HEK293 (cell line): ENCODE results near the gene MRPS22.

Experiments
- CTCF ChIA-PET: fragments of 350-600 bp; formaldehyde crosslinking; extraction: SDS; loops from one replicate; lab custom pipeline; 2021; ENCODE audit warnings: antibody characterized with exemption; lab: Yijun Ruan, JAX
- POLR2A ChIA-PET: fragments of 300-600 bp; formaldehyde crosslinking; extraction: SDS; loops from one replicate; lab custom pipeline; 2020; ENCODE audit warnings: antibody characterized with exemption, inconsistent platforms; lab: Yijun Ruan, JAX
- H3K27ac ChIP-seq: fragments of 200-500 bp; sonication (Bioruptor generic); 2 replicates; pipeline ENCODE4 v1.5.1; 2014; ENCODE audit warnings: low read depth, low read length, control low read depth, inconsistent platforms; ENCODE audit errors: extremely low read depth
- H3K36me3 ChIP-seq, 2 experiments: fragments of 200-500 bp in 1 of 2; sonication (Bioruptor generic) in 1 of 2; 1 replicate in 1 of 2; 2 replicates in 1 of 2; pipeline ENCODE4 v1.5.1; 2014 to 2017; ENCODE audit warnings: inconsistent platforms in 2 of 2, low read length in 2 of 2; ENCODE audit not compliant: control insufficient read depth in 2 of 2, insufficient read depth in 1 of 2
- H3K4me1 ChIP-seq: fragments of 200-500 bp; sonication (Bioruptor generic); 2 replicates; pipeline ENCODE4 v1.5.1; 2014; ENCODE audit warnings: mild to moderate bottlenecking, low read length, inconsistent platforms; ENCODE audit not compliant: control insufficient read depth, insufficient read depth
- H3K4me3 ChIP-seq: 2 replicates; pipeline ENCODE4 v1.5.1; 2011; ENCODE audit warnings: low read depth, mild to moderate bottlenecking, control low read depth, low read length, moderate library complexity
- H3K9me3 ChIP-seq: fragments of 200-500 bp; sonication (Bioruptor generic); 2 replicates; pipeline ENCODE4 v1.5.1; 2014; ENCODE audit warnings: low read depth, low read length, inconsistent platforms; ENCODE audit not compliant: control insufficient read depth, insufficient read depth
- ATF2 ChIP-seq: fragments of 450-650 bp; formaldehyde crosslinking; IDR thresholded peaks from 2 replicates; pipeline ENCODE4 v1.5.1; 2016; ENCODE audit warnings: missing biosample characterization, missing genetic modification characterization, low read depth
- GFI1B ChIP-seq: fragments of 450-650 bp; formaldehyde crosslinking; IDR thresholded peaks from 2 replicates; pipeline ENCODE4 v1.5.1; 2016; ENCODE audit warnings: missing biosample characterization, missing genetic modification characterization
- KLF1 ChIP-seq: fragments of 450-650 bp; formaldehyde crosslinking; IDR thresholded peaks from 2 replicates; pipeline ENCODE4 v1.5.1; 2016; ENCODE audit warnings: missing biosample characterization, missing genetic modification characterization
- KLF16 ChIP-seq: fragments of 450-650 bp; formaldehyde crosslinking; IDR thresholded peaks from 2 replicates; pipeline ENCODE4 v1.5.1; 2017; ENCODE audit warnings: missing biosample characterization, missing genetic modification characterization
- SALL2 ChIP-seq: fragments of 450-650 bp; formaldehyde crosslinking; IDR thresholded peaks from 2 replicates; pipeline ENCODE4 v1.5.0; 2017; ENCODE audit warnings: missing biosample characterization, mild to moderate bottlenecking, missing genetic modification characterization, borderline replicate concordance
- SCRT2 ChIP-seq: fragments of 450-650 bp; formaldehyde crosslinking; IDR thresholded peaks from 2 replicates; pipeline ENCODE4 v1.5.1; 2016; ENCODE audit warnings: missing biosample characterization, missing genetic modification characterization
- ZBTB26 ChIP-seq: fragments of 450-650 bp; formaldehyde crosslinking; optimal IDR thresholded peaks from 2 replicates; pipeline ENCODE3; 2016; ENCODE audit warnings: missing biosample characterization, mild to moderate bottlenecking, missing genetic modification characterization
- ZNF155 ChIP-seq: fragments of 450-650 bp; formaldehyde crosslinking; IDR thresholded peaks from 2 replicates; pipeline ENCODE4 v1.5.1; 2016; ENCODE audit warnings: missing biosample characterization, missing genetic modification characterization
- ZNF223 ChIP-seq: fragments of 450-650 bp; formaldehyde crosslinking; IDR thresholded peaks from 2 replicates; pipeline ENCODE4 v1.5.1; 2016; ENCODE audit warnings: missing biosample characterization, missing genetic modification characterization
- ZNF239 ChIP-seq: fragments of 450-650 bp; formaldehyde crosslinking; IDR thresholded peaks from 2 replicates; pipeline ENCODE4 v1.5.1; 2016; ENCODE audit warnings: missing biosample characterization, missing genetic modification characterization
- ZNF248 ChIP-seq: fragments of 450-650 bp; formaldehyde crosslinking; IDR thresholded peaks from 2 replicates; pipeline ENCODE4 v1.5.1; 2017; ENCODE audit warnings: missing biosample characterization, missing genetic modification characterization
- ZNF416 ChIP-seq: fragments of 450-650 bp; formaldehyde crosslinking; IDR thresholded peaks from 2 replicates; pipeline ENCODE4 v1.5.1; 2016; ENCODE audit warnings: missing biosample characterization, missing genetic modification characterization
- ZNF473 ChIP-seq: fragments of 450-650 bp; formaldehyde crosslinking; IDR thresholded peaks from 2 replicates; pipeline ENCODE4 v1.5.1; 2017; ENCODE audit warnings: missing biosample characterization, missing genetic modification characterization
- ZNF501 ChIP-seq: fragments of 450-650 bp; formaldehyde crosslinking; IDR thresholded peaks from 2 replicates; pipeline ENCODE4 v1.5.1; 2016; ENCODE audit warnings: missing biosample characterization, missing genetic modification characterization
- ZNF624 ChIP-seq: fragments of 450-650 bp; formaldehyde crosslinking; IDR thresholded peaks from 2 replicates; pipeline ENCODE4 v1.5.1; 2017; ENCODE audit warnings: missing biosample characterization, missing genetic modification characterization
- ZNF677 ChIP-seq: fragments of 450-650 bp; IDR thresholded peaks from 2 replicates; pipeline ENCODE4 v1.5.0; 2018; ENCODE audit warnings: missing biosample characterization, mild to moderate bottlenecking, missing genetic modification characterization, moderate library complexity
- TF ChIP-seq, protein P1 (sequence below): fragments of 450-650 bp; formaldehyde crosslinking; IDR thresholded peaks from 2 replicates; pipeline ENCODE4 v1.5.1; 2016; ENCODE audit warnings: missing biosample characterization, missing genetic modification characterization
- TF ChIP-seq, protein P2 (sequence below): fragments of 450-650 bp; IDR thresholded peaks from 2 replicates; pipeline ENCODE4 v1.5.1; 2018; ENCODE audit warnings: missing biosample characterization, mild to moderate bottlenecking, missing genetic modification characterization

MRPS22 gene

DNA sequence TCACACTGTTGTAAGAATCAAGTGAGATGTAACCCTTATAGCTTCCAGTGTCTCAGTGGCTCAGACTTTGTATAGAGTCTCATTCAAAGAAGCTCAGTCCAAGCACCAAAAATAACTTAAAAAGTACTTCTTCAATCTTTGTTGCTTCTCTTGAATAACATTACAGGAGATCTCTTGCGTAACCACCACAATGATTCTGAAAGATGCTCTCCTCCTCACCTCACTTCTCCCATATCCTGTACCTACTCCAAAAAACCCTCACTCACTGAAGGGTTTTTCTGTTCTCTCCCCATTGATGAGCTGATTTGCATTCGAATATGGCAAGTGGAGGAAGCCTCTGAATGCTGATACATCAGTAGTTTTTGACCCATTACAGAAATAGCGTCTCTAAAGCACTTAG lies 39.4 kb upstream of the MRPS22 start:
- no peaks in the 10 kb centered on the region for H3K9me3 ChIP-seq
- H3K4me1 ChIP-seq = no peaks in the 10 kb centered on the region
- CTCF ChIA-PET = interaction anchor here (2.8 kb wide), 1 partner anchor 192 kb away, joined by 9 read pairs; no protein-coding TSS in a partner anchor
- TF ChIP-seq ZNF473 (tag by site-specific recombination) (no peak), ZNF223 (no peak), SALL2 (no peak), SCRT2 (no peak), ZNF501 (no peak), ZNF239 (tag by site-specific recombination) (no peak), ZNF248 (no peak)
- TF ChIP-seq, all 188 proteins: peak for 0
- POLR2A ChIA-PET = no interaction called here
- no peak overlapping the region for H3K27ac ChIP-seq
- no peaks in the 10 kb centered on the region for H3K36me3 ChIP-seq
- no peak overlapping the region for H3K4me3 ChIP-seq

DNA sequence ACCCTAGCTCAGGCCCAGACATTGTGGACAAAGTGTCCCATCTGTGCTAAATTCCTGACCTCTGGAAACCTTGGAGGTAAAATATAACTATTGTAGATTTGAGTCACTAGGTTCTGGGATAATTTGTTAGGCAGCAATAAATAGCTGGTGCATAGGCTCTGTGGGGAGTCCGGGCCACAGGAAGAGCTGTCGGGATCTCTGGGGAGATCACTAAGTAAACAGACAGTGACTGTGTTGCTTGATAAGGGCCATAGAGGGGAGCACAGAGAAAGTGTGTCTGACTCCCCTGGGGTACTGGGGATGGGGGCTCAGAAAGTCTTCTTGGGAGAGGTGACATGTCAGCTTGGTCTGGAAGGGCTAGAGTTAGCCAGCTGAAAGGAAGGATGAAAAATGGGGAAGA lies 37.7 kb upstream of the MRPS22 start:
- Histone ChIP-seq H3K4me3 (no peak overlapping the region), H3K36me3 (no peaks in the 10 kb centered on the region), H3K4me1 (no peaks in the 10 kb centered on the region), H3K27ac (no peak overlapping the region), H3K9me3 (no peaks in the 10 kb centered on the region)
- TF ChIP-seq KLF1 (no peak), ATF2 (tag by site-specific recombination) (no peak), ZNF624 (tag by site-specific recombination) (no peak), ZNF239 (tag by site-specific recombination) (no peak), ZNF677 (tag by site-specific recombination) (no peak), ZNF416 (no peak)
- TF ChIP-seq, protein P1, sequence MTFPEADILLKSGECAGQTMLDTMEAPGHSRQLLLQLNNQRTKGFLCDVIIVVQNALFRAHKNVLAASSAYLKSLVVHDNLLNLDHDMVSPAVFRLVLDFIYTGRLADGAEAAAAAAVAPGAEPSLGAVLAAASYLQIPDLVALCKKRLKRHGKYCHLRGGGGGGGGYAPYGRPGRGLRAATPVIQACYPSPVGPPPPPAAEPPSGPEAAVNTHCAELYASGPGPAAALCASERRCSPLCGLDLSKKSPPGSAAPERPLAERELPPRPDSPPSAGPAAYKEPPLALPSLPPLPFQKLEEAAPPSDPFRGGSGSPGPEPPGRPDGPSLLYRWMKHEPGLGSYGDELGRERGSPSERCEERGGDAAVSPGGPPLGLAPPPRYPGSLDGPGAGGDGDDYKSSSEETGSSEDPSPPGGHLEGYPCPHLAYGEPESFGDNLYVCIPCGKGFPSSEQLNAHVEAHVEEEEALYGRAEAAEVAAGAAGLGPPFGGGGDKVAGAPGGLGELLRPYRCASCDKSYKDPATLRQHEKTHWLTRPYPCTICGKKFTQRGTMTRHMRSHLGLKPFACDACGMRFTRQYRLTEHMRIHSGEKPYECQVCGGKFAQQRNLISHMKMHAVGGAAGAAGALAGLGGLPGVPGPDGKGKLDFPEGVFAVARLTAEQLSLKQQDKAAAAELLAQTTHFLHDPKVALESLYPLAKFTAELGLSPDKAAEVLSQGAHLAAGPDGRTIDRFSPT = no peak
- ChIA-PET POLR2A (no interaction called here), CTCF (interaction anchor here (0.6 to 0.7 kb wide), 2 partner anchors 189 to 317 kb away, joined by 3 read pairs; no protein-coding TSS in a partner anchor)

DNA sequence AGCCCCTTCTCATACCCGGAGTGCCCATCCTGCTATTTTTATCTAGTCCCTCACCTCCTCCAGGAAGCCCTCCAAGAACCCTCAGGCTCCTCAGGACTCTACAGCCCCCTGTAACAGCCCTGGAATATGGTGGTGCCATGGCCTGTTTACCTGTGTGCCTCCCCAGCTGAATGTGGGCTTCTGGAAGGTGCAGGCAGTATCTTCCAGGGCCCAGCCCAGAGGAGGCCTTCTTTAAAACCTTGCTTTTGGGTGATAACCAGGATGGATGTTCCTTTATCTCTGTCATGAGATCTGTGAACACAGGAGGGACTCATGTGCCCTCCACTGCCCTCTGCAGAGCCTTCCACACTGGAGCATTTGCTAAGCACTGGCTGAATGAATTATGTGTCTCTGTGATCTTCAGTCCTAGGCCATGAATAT lies 36.7 kb upstream of the MRPS22 start:
- ChIA-PET CTCF (no interaction called here), POLR2A (interaction anchor here (0.6 kb wide), 1 partner anchor 380 kb away, joined by 3 read pairs; no protein-coding TSS in a partner anchor)
- Histone ChIP-seq H3K27ac (no peak overlapping the region), H3K36me3 (no peaks in the 10 kb centered on the region), H3K4me3 (no peak overlapping the region), H3K9me3 (no peaks in the 10 kb centered on the region), H3K4me1 (no peaks in the 10 kb centered on the region)
- no peak for TF ChIP-seq GFI1B
- TF ChIP-seq KLF16 = no peak

DNA sequence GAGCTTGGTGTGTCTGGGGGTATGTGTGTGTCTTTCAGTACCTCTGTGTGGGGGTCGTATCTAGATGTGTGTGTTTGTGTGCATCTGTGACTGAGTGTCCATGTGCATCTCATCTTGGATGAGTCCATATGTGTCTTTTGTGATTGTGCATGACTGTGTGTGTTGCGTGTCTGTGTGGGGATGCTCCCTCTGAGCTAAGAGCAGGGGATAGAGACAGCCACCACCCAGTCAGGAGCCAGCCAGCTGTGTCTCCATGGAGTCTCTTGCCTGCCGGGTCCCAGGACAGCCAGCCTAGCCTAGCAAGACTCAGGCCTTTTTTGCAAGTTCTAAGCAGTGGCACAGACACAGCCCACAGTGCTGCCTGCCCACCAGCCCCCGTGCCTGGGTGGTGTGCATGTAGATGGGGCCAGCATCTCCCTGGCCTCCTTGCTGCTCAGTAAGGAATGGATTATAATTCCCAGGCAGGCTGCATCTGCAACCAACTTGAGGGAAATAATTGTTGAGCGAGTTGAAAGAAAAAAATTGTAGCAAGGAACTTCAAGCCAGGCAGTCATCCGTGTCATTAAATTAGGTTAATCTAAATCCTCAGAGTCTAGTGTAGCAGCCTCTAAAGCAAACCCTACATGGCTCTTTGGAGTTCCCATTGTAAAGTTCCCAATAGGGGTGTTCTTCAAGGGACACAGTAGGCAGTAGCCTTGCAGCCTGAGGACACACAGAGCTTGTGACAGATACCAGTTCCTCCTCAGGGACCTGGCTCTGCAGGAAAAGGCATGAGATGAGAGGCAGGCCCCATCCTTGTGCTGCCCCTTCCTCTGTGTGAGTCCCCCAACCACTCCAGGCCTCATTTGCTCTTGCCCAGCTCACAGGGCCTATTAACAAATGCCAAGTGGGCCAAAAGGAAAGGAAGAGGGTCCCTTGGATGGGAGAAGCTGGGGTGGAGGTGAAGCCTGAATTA lies 35.9 kb upstream of the MRPS22 start:
- Histone ChIP-seq H3K27ac (no peak overlapping the region), H3K4me1 (no peaks in the 10 kb centered on the region), H3K4me3 (no peak overlapping the region), H3K36me3 (no peaks in the 10 kb centered on the region), H3K9me3 (no peaks in the 10 kb centered on the region)
- CTCF ChIA-PET = interaction anchor here (0.5 kb wide), 1 partner anchor 12 kb away, joined by 3 read pairs; no protein-coding TSS in a partner anchor
- TF ChIP-seq, protein P2, sequence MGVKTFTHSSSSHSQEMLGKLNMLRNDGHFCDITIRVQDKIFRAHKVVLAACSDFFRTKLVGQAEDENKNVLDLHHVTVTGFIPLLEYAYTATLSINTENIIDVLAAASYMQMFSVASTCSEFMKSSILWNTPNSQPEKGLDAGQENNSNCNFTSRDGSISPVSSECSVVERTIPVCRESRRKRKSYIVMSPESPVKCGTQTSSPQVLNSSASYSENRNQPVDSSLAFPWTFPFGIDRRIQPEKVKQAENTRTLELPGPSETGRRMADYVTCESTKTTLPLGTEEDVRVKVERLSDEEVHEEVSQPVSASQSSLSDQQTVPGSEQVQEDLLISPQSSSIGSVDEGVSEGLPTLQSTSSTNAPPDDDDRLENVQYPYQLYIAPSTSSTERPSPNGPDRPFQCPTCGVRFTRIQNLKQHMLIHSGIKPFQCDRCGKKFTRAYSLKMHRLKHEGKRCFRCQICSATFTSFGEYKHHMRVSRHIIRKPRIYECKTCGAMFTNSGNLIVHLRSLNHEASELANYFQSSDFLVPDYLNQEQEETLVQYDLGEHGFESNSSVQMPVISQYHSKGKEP = no peak
- TF ChIP-seq ZNF155 (no peak), ZBTB26 (tag by site-specific recombination) (no peak)
- POLR2A ChIA-PET = no interaction called here
